ENCODE measurements around the gene TMOD3. TPM values are rescaled to one million over a fixed set of nuclear protein-coding genes. Genes with fewer than 3 reads are reported as not detected.
"Not testable (repeated sequence)": the region's sequence is repeated elsewhere in the genome, so short reads cannot be mapped to it uniquely, and the experiment has no call there.

The TMOD3 gene
- total and polyA plus RNA-seq, 7 donors, result 1.8 to 22.6 (median 7.4) TPM

GRCh38 chr15:51879555-51879954 lies 50.1 kb downstream of the TMOD3 start:
- intact Hi-C loops (cut with DNase I), result no loop called here
- Histone ChIP-seq H3K4me3 (no peak overlapping the region), H3K27ac (no peak overlapping the region), H3K4me1 (no peaks in the 10 kb centered on the region), H3K36me3 (ENCODE audit: insufficient read depth in 1 of 2, low read depth in 1 of 2) (peaks cover 0 to 6% of the 10 kb centered on the region in 2 donors), H3K9me3 (no peaks in the 10 kb centered on the region), H3K27me3 (ENCODE audit: insufficient read depth in 3 of 3, low read length in 2 of 3) (no peaks in the 10 kb centered on the region)
- TF ChIP-seq, protein P1, sequence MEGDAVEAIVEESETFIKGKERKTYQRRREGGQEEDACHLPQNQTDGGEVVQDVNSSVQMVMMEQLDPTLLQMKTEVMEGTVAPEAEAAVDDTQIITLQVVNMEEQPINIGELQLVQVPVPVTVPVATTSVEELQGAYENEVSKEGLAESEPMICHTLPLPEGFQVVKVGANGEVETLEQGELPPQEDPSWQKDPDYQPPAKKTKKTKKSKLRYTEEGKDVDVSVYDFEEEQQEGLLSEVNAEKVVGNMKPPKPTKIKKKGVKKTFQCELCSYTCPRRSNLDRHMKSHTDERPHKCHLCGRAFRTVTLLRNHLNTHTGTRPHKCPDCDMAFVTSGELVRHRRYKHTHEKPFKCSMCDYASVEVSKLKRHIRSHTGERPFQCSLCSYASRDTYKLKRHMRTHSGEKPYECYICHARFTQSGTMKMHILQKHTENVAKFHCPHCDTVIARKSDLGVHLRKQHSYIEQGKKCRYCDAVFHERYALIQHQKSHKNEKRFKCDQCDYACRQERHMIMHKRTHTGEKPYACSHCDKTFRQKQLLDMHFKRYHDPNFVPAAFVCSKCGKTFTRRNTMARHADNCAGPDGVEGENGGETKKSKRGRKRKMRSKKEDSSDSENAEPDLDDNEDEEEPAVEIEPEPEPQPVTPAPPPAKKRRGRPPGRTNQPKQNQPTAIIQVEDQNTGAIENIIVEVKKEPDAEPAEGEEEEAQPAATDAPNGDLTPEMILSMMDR (IDR thresholded peaks at IDR 0.05), result no peak
- ATAC-seq (no peak), DNase-seq (no peak)
- 30 to 53% (median 43%) methylated on average over 1 of the region's 1 CpG for WGBS, 3 donors

DNA sequence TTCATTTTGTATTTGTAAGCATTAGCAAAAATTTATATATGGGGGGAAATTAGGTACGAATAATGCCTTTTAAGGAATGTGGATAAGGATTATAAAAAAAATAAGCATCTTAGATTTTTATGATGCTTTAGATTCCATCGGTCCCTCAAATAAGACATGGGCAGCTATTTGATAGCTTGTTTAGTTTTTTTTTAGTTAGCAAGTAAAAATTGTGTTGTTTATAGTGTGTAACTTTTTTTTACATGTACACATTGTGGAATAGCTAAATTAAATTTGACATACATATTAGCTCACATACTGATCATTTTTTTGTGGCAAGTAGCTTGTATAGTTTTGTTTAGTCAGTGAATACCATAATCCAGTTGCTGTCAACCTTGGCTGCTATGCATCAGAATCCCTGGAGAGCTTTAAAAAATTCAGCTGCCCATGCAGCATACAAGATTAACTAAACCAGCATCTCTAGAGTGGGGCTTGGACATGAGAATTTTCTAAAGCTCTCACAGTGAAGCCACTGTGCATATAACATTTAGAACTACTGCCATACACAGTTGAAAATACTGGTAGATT lies 53.9 kb downstream of the TMOD3 start:
- no peaks in the 10 kb centered on the region for H3K9me3 ChIP-seq
- no peak for DNase-seq
- no peaks in the 10 kb centered on the region for H3K4me1 ChIP-seq
- H3K27ac ChIP-seq, result no peak overlapping the region
- intact Hi-C loops (cut with DNase I), result loop anchor here in 1 of 2 donors (10.0 kb wide), 4 partner anchors 49 to 341 kb away; no protein-coding TSS in a partner anchor
- H3K36me3 ChIP-seq (ENCODE audit: insufficient read depth in 1 of 2, low read depth in 1 of 2), result peaks cover 0 to 9% of the 10 kb centered on the region in 2 donors
- no peak for ATAC-seq
- WGBS, 3 donors, result 56 to 64% (median 63%) methylated on average over 2 of the region's 2 CpGs
- H3K27me3 ChIP-seq (ENCODE audit: insufficient read depth in 3 of 3, low read length in 2 of 3), result no peaks in the 10 kb centered on the region
- no peak overlapping the region for H3K4me3 ChIP-seq
- TF ChIP-seq, protein P1 (IDR thresholded peaks at IDR 0.05), result no peak

DNA sequence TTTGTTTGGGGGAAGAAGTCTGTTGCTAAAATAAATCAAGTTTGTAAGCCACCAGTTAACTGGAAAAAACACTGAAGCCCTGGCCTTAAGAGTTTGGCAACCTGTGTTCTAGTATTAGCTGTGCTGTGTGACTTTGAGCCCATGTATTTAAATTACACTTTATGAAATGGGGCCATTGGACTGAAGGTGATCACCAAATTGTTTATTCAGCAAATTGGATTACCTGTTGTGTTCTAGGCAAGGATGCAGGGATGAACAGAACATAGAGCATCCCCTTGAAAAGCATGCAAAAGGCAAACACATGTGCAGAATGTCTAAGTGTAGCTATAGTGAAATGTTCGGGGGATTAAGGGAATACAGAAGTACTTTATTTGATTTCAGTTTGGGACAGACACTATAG lies 54.6 kb downstream of the TMOD3 start:
- no peak overlapping the region for H3K4me3 ChIP-seq
- no peaks in the 10 kb centered on the region for H3K4me1 ChIP-seq
- no peaks in the 10 kb centered on the region for H3K27me3 ChIP-seq (ENCODE audit: insufficient read depth in 3 of 3, low read length in 2 of 3)
- ATAC-seq (no peak), DNase-seq (no peak)
- H3K36me3 ChIP-seq (ENCODE audit: insufficient read depth in 1 of 2, low read depth in 1 of 2), result peaks cover 0 to 10% of the 10 kb centered on the region in 2 donors
- WGBS, 3 donors, result 81 to 94% (median 86%) methylated on average over 1 of the region's 1 CpG
- H3K9me3 ChIP-seq, result no peaks in the 10 kb centered on the region
- TF ChIP-seq, protein P1 (IDR thresholded peaks at IDR 0.05), result no peak
- no peak overlapping the region for H3K27ac ChIP-seq
- intact Hi-C loops (cut with DNase I), result loop anchor here in 1 of 2 donors (10.0 kb wide), 4 partner anchors 49 to 341 kb away; no protein-coding TSS in a partner anchor

- no peaks in the 10 kb centered on the region for H3K4me1 ChIP-seq
- ATAC-seq, result no peak
- no peak overlapping the region for H3K4me3 ChIP-seq
- no peak overlapping the region for H3K27ac ChIP-seq
- peaks cover 0 to 10% of the 10 kb centered on the region in 2 donors for H3K36me3 ChIP-seq (ENCODE audit: insufficient read depth in 1 of 2, low read depth in 1 of 2)
- TF ChIP-seq, protein P1 (IDR thresholded peaks at IDR 0.05), result no peak
- H3K9me3 ChIP-seq, result no peaks in the 10 kb centered on the region
- no peak for DNase-seq
- intact Hi-C loops (cut with DNase I), result loop anchor here in 1 of 2 donors (10.0 kb wide), 4 partner anchors 50 to 340 kb away; no protein-coding TSS in a partner anchor
- no peaks in the 10 kb centered on the region for H3K27me3 ChIP-seq (ENCODE audit: insufficient read depth in 3 of 3, low read length in 2 of 3)
These were observed 55.2 kb downstream of the TMOD3 start for GRCh38 chr15:51884517-51885236.

DNA sequence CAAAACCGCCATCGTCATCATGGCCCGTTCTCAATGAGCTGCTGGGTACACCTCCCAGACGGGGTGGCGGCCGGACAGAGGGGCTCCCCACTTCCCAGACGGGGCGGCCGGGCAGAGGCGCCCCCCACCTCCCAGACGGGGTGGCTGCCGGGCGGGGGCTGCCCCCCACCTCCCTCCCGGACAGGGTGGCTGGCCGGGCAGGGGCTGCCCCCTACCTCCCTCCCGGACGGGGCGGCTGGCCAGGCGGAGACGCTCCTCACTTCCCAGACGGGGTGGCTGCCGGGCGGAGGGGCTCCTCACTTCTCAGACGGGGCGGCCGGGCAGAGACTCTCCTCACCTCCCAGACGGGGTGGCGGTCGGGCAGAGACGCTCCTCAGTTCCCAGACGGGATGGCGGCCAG lies 56.3 kb downstream of the TMOD3 start:
- H3K9me3 ChIP-seq; H3K27me3 ChIP-seq (ENCODE audit: insufficient read depth in 3 of 3, low read length in 2 of 3); H3K4me3 ChIP-seq; H3K4me1 ChIP-seq; DNase-seq; ATAC-seq; H3K27ac ChIP-seq: not testable (repeated sequence)
- H3K36me3 ChIP-seq (ENCODE audit: insufficient read depth in 1 of 2, low read depth in 1 of 2), result peaks cover 0 to 18% of the 10 kb centered on the region in 2 donors
- WGBS, 3 donors, result 97 to 98% (median 98%) methylated on average over 23 to 32 of the region's 32 CpGs
- intact Hi-C loops (cut with DNase I), result loop anchor here in 1 of 2 donors (10.0 kb wide), 4 partner anchors 51 to 339 kb away; no protein-coding TSS in a partner anchor
